ENCODE results near the gene PAPPA. TPM values are rescaled to one million over a fixed set of nuclear protein-coding genes. Genes with fewer than 3 reads are reported as not detected.

PAPPA gene
- total RNA-seq, 1 donor from 2014 or later, result 0.52 TPM

DNA sequence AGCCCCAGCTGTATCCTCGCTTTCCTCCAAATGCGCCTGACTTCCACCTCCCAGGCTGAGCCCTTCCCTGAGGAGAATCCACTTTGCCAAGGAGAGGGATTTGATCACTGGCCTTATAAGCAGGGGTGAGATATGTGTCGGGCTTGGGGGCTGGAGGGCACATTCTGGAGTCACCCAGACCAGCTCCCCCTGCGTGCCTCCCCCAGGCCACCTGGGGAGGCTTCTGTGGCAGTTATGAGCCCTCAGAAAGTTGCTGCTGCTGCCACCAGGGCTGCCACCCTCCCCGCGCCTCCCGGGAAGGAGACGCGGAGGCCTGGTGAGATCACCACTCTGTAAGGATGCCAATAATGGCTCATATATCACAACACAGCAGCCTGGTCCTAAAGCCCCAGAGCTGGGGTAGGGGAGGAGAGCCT lies 211.5 kb downstream of the PAPPA start:
- no peaks in the 10 kb centered on the region for H3K36me3 ChIP-seq (ENCODE audit: control insufficient read depth in 3 of 3, insufficient read depth in 3 of 3, low read length in 3 of 3)
- H3K27ac ChIP-seq (ENCODE audit: low read depth, low read length), result peak overlapping the region; percentile 60
- peaks cover 36 to 69% (median 39%) of the 10 kb centered on the region in 3 donors for H3K4me1 ChIP-seq (ENCODE audit: control insufficient read depth in 3 of 3, insufficient read depth in 3 of 3, low read length in 3 of 3)
- no peaks in the 10 kb centered on the region for H3K27me3 ChIP-seq (ENCODE audit: control insufficient read depth in 3 of 3, insufficient read depth in 3 of 3, low read length in 3 of 3)
- peak overlapping the region in 2 of 3 donors; percentile 18 to 49 for H3K4me3 ChIP-seq (ENCODE audit: low read length in 3 of 3)
- H3K9ac ChIP-seq (ENCODE audit: low read depth in 1 of 3, low read length in 3 of 3), result peak overlapping the region in 2 of 3 donors; percentile 58 to 74
- no peaks in the 10 kb centered on the region for H3K9me3 ChIP-seq (ENCODE audit: control insufficient read depth in 3 of 3, low read length in 3 of 3)

DNA sequence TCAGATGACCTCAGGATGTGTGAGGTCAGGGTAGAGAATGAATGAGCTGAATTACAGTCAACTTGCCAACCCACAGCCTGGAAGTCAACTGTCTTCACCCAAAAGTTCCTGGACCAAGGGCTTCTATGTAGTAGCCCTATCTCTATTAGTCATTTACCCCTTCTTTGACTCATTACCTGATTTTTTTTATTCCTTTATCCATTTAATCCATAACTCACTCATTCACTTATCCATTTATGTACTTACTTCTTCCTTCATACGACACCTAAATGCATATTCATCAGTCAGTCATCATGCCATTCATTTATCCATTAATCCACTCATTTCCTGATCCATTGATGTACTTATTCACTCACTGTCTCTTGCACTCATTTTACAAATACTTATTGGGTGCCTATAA lies 212.7 kb downstream of the PAPPA start:
- Histone ChIP-seq H3K4me1 (ENCODE audit: control insufficient read depth in 3 of 3, insufficient read depth in 3 of 3, low read length in 3 of 3) (peaks cover 28 to 66% (median 41%) of the 10 kb centered on the region in 3 donors), H3K9me3 (ENCODE audit: control insufficient read depth in 3 of 3, low read length in 3 of 3) (no peaks in the 10 kb centered on the region), H3K9ac (ENCODE audit: low read depth in 1 of 3, low read length in 3 of 3) (no peak overlapping the region), H3K27me3 (ENCODE audit: control insufficient read depth in 3 of 3, insufficient read depth in 3 of 3, low read length in 3 of 3) (no peaks in the 10 kb centered on the region), H3K4me3 (ENCODE audit: low read length in 3 of 3) (no peak overlapping the region), H3K36me3 (ENCODE audit: control insufficient read depth in 3 of 3, insufficient read depth in 3 of 3, low read length in 3 of 3) (no peaks in the 10 kb centered on the region), H3K27ac (ENCODE audit: low read depth, low read length) (no peak overlapping the region)

DNA sequence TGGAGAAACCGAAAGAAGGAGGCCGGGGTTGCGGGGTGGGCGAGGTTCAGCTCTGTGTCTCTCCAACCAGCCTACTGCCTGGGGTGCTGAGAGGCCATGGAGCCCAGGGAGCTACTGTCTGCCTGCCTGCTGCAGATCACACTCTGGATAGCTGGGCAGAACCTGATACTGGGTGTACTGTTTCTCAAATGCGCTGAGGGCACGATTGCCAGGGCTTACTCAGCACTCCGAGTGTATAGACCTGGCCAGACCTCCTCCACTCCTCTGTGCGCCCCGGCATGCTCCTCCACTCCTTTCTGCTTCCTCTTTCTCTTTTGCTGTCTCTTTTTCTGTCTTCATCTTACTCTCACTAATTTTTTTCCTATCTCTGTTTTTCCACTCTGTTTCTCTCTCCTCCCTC lies 215.1 kb downstream of the PAPPA start:
- no peaks in the 10 kb centered on the region for H3K9me3 ChIP-seq (ENCODE audit: control insufficient read depth in 3 of 3, low read length in 3 of 3)
- peaks cover 28 to 61% (median 41%) of the 10 kb centered on the region in 3 donors for H3K4me1 ChIP-seq (ENCODE audit: control insufficient read depth in 3 of 3, insufficient read depth in 3 of 3, low read length in 3 of 3)
- H3K36me3 ChIP-seq (ENCODE audit: control insufficient read depth in 3 of 3, insufficient read depth in 3 of 3, low read length in 3 of 3), result no peaks in the 10 kb centered on the region
- H3K4me3 ChIP-seq (ENCODE audit: low read length in 3 of 3), result peak overlapping the region in 2 of 3 donors; percentile 44 to 57
- no peaks in the 10 kb centered on the region for H3K27me3 ChIP-seq (ENCODE audit: control insufficient read depth in 3 of 3, insufficient read depth in 3 of 3, low read length in 3 of 3)
- peak overlapping the region; percentile 67 for H3K27ac ChIP-seq (ENCODE audit: low read depth, low read length)
- H3K9ac ChIP-seq (ENCODE audit: low read depth in 1 of 3, low read length in 3 of 3), result peak overlapping the region; percentile 2 to 79 (median 68)

DNA sequence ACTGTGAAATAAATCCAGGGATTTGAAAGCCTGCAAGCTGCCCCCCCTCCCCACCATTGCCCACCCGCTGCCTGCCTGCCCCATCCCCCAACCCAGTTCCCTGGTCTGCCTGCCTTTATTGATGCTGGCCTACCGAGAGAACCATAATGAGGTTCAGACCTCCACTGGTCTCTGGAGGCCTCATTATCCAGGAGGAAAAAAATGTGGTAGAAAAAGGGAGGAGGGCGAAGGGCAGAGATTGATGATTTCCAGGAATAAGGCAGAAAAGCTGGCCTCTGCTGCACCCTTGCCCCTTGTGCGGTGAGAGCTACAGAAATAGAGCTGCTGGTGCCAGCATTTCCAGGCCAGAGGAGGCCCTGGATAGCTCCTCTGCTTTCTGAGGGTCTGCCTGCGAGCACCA lies 216.1 kb downstream of the PAPPA start:
- H3K36me3 ChIP-seq (ENCODE audit: control insufficient read depth in 3 of 3, insufficient read depth in 3 of 3, low read length in 3 of 3), result no peaks in the 10 kb centered on the region

DNA sequence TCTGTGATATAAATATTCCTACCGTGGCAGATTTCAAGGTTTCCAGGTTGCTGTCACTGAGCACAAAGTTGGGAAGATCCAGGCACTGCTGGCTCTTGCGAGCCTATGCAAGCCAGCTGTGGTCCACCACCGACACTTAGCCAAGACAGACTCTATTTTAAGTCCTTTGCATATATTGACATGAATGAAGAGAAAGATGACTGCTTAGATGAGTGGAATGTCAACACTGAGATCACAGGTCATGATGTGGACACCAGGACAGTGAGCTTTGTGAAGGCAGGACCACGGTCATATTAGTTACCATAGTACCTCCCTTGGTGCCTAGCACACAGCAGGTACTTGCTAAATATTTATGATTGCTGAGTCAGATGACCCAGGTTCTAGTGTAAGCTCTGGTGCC lies 217.0 kb downstream of the PAPPA start:
- Histone ChIP-seq H3K4me1 (ENCODE audit: control insufficient read depth in 3 of 3, insufficient read depth in 3 of 3, low read length in 3 of 3) (peaks cover 22 to 45% (median 34%) of the 10 kb centered on the region in 3 donors), H3K4me3 (ENCODE audit: low read length in 3 of 3) (no peak overlapping the region), H3K36me3 (ENCODE audit: control insufficient read depth in 3 of 3, insufficient read depth in 3 of 3, low read length in 3 of 3) (no peaks in the 10 kb centered on the region), H3K9me3 (ENCODE audit: control insufficient read depth in 3 of 3, low read length in 3 of 3) (no peaks in the 10 kb centered on the region), H3K27ac (ENCODE audit: low read depth, low read length) (no peak overlapping the region), H3K9ac (ENCODE audit: low read depth in 1 of 3, low read length in 3 of 3) (no peak overlapping the region), H3K27me3 (ENCODE audit: control insufficient read depth in 3 of 3, insufficient read depth in 3 of 3, low read length in 3 of 3) (no peaks in the 10 kb centered on the region)

More for the DNA sequence above, 216.1 kb downstream of the PAPPA start:
- H3K9me3 ChIP-seq (ENCODE audit: control insufficient read depth in 3 of 3, low read length in 3 of 3), result no peaks in the 10 kb centered on the region
- H3K9ac ChIP-seq (ENCODE audit: low read depth in 1 of 3, low read length in 3 of 3), result no peak overlapping the region
- H3K27me3 ChIP-seq (ENCODE audit: control insufficient read depth in 3 of 3, insufficient read depth in 3 of 3, low read length in 3 of 3), result no peaks in the 10 kb centered on the region
- H3K4me3 ChIP-seq (ENCODE audit: low read length in 3 of 3), result no peak overlapping the region
- H3K4me1 ChIP-seq (ENCODE audit: control insufficient read depth in 3 of 3, insufficient read depth in 3 of 3, low read length in 3 of 3), result peaks cover 28 to 52% (median 40%) of the 10 kb centered on the region in 3 donors
- no peak overlapping the region for H3K27ac ChIP-seq (ENCODE audit: low read depth, low read length)

DNA sequence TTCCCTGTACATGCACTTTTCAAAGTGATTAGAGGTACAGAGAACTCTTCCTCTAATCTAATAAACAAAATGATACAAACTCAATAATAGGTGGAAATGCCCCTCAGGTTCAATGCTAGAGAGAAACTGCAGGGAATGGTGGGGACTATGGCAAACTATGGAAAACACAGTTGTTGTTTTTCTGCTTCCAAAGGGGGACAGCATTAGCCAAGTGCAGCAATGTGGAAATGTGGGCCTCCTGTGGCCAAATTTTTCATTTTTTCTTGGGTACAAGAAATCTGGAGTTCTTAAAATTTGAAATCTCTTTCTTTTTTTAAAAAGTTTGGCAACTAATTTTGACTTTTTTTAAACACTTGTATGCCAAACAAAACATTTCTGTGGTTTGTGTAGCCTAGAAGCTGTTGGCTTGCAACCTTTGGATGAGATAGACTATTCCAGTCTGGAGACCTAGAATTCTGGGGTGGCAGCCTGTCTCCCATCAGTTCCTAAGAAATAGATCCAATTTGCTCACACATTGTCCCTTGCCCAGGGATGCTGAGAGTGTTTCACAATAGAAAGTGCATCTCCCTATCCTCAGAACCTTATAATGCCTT lies 218.6 kb downstream of the PAPPA start:
- Histone ChIP-seq H3K9ac (ENCODE audit: low read depth in 1 of 3, low read length in 3 of 3) (no peak overlapping the region), H3K27me3 (ENCODE audit: control insufficient read depth in 3 of 3, insufficient read depth in 3 of 3, low read length in 3 of 3) (no peaks in the 10 kb centered on the region), H3K4me1 (ENCODE audit: control insufficient read depth in 3 of 3, insufficient read depth in 3 of 3, low read length in 3 of 3) (peaks cover 16 to 34% (median 26%) of the 10 kb centered on the region in 3 donors), H3K27ac (ENCODE audit: low read depth, low read length) (no peak overlapping the region), H3K9me3 (ENCODE audit: control insufficient read depth in 3 of 3, low read length in 3 of 3) (no peaks in the 10 kb centered on the region), H3K36me3 (ENCODE audit: control insufficient read depth in 3 of 3, insufficient read depth in 3 of 3, low read length in 3 of 3) (no peaks in the 10 kb centered on the region), H3K4me3 (ENCODE audit: low read length in 3 of 3) (no peak overlapping the region)

DNA sequence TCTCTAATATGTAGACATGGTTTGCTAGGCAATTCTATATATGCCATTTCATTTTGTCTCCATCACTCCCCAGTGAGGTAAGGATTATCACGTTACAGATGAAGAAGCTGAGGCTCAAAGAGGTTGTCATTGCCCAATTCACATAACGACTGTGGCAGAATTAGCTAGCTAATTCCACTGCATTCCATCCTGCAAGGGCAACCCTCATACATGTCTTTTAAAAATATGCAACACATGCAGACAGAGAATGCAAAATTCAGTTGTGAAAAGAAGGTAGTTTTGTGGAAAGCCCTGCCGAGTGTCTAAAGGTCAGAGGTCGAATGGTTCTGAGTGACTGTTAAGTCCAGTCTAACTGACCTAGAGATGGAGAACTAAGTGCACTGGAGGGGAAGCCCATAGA lies 219.2 kb downstream of the PAPPA start:
- Histone ChIP-seq H3K9me3 (ENCODE audit: control insufficient read depth in 3 of 3, low read length in 3 of 3) (no peaks in the 10 kb centered on the region), H3K36me3 (ENCODE audit: control insufficient read depth in 3 of 3, insufficient read depth in 3 of 3, low read length in 3 of 3) (no peaks in the 10 kb centered on the region), H3K4me1 (ENCODE audit: control insufficient read depth in 3 of 3, insufficient read depth in 3 of 3, low read length in 3 of 3) (peaks cover 16 to 28% (median 21%) of the 10 kb centered on the region in 3 donors), H3K27ac (ENCODE audit: low read depth, low read length) (no peak overlapping the region), H3K9ac (ENCODE audit: low read depth in 1 of 3, low read length in 3 of 3) (no peak overlapping the region), H3K27me3 (ENCODE audit: control insufficient read depth in 3 of 3, insufficient read depth in 3 of 3, low read length in 3 of 3) (no peaks in the 10 kb centered on the region), H3K4me3 (ENCODE audit: low read length in 3 of 3) (no peak overlapping the region)

DNA sequence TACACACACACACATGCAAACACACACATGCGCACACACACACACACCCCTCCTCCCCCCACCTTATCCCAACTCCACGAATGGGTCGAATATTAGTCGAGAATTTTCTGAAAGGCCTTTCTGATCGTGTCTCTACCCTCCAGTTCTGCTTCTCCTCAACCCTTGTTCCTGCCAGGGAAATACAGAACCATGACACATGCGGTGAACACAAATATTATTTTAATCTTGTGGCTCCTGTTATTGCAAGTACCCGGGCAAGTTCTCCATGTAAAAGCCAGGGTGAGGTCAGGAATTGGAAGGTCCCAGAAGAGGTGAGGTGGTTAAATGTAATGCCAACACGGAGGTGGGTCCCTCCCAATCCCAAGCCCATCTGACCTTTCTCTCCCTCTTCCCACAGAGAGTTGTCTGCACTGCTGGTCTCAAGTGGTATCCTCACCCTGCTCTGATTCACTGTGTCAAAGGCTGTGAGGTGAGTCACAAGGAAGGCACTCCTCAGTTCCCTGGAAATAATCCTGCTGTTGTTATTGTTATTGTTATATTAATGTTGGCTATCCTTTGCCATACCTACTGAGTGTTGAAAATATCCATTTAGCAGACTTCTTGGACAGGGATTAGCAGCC lies 223.7 kb downstream of the PAPPA start:
- Histone ChIP-seq H3K4me1 (ENCODE audit: control insufficient read depth in 3 of 3, insufficient read depth in 3 of 3, low read length in 3 of 3) (no peaks in the 10 kb centered on the region), H3K9me3 (ENCODE audit: control insufficient read depth in 3 of 3, low read length in 3 of 3) (no peaks in the 10 kb centered on the region), H3K36me3 (ENCODE audit: control insufficient read depth in 3 of 3, insufficient read depth in 3 of 3, low read length in 3 of 3) (no peaks in the 10 kb centered on the region), H3K9ac (ENCODE audit: low read depth in 1 of 3, low read length in 3 of 3) (no peak overlapping the region), H3K27ac (ENCODE audit: low read depth, low read length) (no peak overlapping the region), H3K4me3 (ENCODE audit: low read length in 3 of 3) (no peak overlapping the region), H3K27me3 (ENCODE audit: control insufficient read depth in 3 of 3, insufficient read depth in 3 of 3, low read length in 3 of 3) (no peaks in the 10 kb centered on the region)

DNA sequence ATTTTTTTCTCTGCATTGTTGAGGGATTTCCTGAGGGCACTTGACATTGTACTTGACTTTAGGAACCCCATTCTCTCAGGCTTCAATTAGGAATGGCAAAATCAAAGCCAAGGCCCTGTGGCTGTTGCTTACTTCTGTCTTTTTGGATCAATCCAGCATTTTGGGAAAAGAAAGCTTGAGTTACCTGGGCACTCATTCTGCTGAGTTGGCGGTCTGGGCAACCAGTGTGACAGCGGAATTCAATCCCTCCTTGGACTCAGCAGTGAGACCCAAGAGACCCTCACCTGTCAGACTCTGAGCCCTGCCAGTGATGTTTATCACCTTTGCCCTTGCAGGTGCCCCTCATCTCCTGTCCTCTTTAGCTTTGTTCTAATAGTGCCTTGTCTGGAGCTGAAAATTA lies 225.3 kb downstream of the PAPPA start:
- no peaks in the 10 kb centered on the region for H3K27me3 ChIP-seq (ENCODE audit: control insufficient read depth in 3 of 3, insufficient read depth in 3 of 3, low read length in 3 of 3)
- H3K4me1 ChIP-seq (ENCODE audit: control insufficient read depth in 3 of 3, insufficient read depth in 3 of 3, low read length in 3 of 3), result no peaks in the 10 kb centered on the region
- H3K27ac ChIP-seq (ENCODE audit: low read depth, low read length), result no peak overlapping the region
- H3K9ac ChIP-seq (ENCODE audit: low read depth in 1 of 3, low read length in 3 of 3), result no peak overlapping the region
- H3K9me3 ChIP-seq (ENCODE audit: control insufficient read depth in 3 of 3, low read length in 3 of 3), result no peaks in the 10 kb centered on the region
- H3K36me3 ChIP-seq (ENCODE audit: control insufficient read depth in 3 of 3, insufficient read depth in 3 of 3, low read length in 3 of 3), result no peaks in the 10 kb centered on the region
- no peak overlapping the region for H3K4me3 ChIP-seq (ENCODE audit: low read length in 3 of 3)

DNA sequence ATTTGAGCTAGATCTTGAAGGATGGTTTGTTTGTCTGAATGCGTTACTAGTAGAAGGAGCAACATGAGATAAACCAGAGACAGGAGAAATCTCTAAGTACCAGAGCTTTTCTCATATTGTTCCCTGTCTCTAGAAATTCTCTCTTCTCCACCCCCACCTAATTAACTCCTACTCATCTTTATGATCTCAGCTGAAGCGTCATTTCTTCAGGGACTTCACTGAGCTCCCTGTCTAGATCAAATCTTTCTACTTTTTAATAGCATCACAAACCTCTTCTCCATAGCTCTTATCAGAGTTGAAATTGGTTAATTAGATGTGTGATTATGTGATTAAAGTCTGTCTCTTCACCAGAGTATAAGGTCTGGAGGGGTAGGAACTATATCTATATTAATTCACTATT lies 226.2 kb downstream of the PAPPA start:
- H3K9ac ChIP-seq (ENCODE audit: low read depth in 1 of 3, low read length in 3 of 3), result no peak overlapping the region
- H3K4me1 ChIP-seq (ENCODE audit: control insufficient read depth in 3 of 3, insufficient read depth in 3 of 3, low read length in 3 of 3), result no peaks in the 10 kb centered on the region
- no peaks in the 10 kb centered on the region for H3K9me3 ChIP-seq (ENCODE audit: control insufficient read depth in 3 of 3, low read length in 3 of 3)
- no peak overlapping the region for H3K27ac ChIP-seq (ENCODE audit: low read depth, low read length)
- H3K36me3 ChIP-seq (ENCODE audit: control insufficient read depth in 3 of 3, insufficient read depth in 3 of 3, low read length in 3 of 3), result no peaks in the 10 kb centered on the region
- H3K4me3 ChIP-seq (ENCODE audit: low read length in 3 of 3), result no peak overlapping the region
- no peaks in the 10 kb centered on the region for H3K27me3 ChIP-seq (ENCODE audit: control insufficient read depth in 3 of 3, insufficient read depth in 3 of 3, low read length in 3 of 3)
